Sigmoid colon (tissue), 4 donors: ENCODE results near the gene CLDN4.

Experiments used
- EP300 ChIP-seq, 4 donors: sonication (generic); formaldehyde crosslinking; IDR thresholded peaks; one replicate each; pipeline ENCODE4 v1.6.1; 2017; ENCODE audit warnings: antibody characterized with exemption in 4 of 4
- POLR2A ChIP-seq, 2 donors: fragments of 450-650 bp; IDR thresholded peaks; one replicate each; pipeline ENCODE4 v1.6.1; 2016; ENCODE audit warnings: antibody characterized with exemption in 2 of 2, mild to moderate bottlenecking in 2 of 2, moderate library complexity in 2 of 2
- TF ChIP-seq, protein P1 (sequence below), 4 experiments: fragments of 450-650 bp in 3 of 4; fragments of 200-600 bp in 1 of 4; IDR thresholded peaks; one replicate each; pipeline ENCODE4 v1.5.1; 2016 to 2019; ENCODE audit warnings: antibody characterized with exemption in 4 of 4, mild to moderate bottlenecking in 3 of 4, moderate library complexity in 2 of 4

GRCh38 chr7:73842067-73842976, 11.5 kb downstream of the CLDN4 start, which contains the start of gene METTL27:
- TF ChIP-seq, protein P1, sequence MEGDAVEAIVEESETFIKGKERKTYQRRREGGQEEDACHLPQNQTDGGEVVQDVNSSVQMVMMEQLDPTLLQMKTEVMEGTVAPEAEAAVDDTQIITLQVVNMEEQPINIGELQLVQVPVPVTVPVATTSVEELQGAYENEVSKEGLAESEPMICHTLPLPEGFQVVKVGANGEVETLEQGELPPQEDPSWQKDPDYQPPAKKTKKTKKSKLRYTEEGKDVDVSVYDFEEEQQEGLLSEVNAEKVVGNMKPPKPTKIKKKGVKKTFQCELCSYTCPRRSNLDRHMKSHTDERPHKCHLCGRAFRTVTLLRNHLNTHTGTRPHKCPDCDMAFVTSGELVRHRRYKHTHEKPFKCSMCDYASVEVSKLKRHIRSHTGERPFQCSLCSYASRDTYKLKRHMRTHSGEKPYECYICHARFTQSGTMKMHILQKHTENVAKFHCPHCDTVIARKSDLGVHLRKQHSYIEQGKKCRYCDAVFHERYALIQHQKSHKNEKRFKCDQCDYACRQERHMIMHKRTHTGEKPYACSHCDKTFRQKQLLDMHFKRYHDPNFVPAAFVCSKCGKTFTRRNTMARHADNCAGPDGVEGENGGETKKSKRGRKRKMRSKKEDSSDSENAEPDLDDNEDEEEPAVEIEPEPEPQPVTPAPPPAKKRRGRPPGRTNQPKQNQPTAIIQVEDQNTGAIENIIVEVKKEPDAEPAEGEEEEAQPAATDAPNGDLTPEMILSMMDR (IDR thresholded peaks at IDR 0.05), result no peak
- no peak for TF ChIP-seq EP300 (IDR thresholded peaks at IDR 0.05)
- TF ChIP-seq POLR2A (IDR thresholded peaks at IDR 0.05), result peak; percentile 39 to 70
